Posterior cingulate gyrus (tissue), 11 donors: ENCODE data around the gene SPSB3.
A peak's percentile ranks its signal among the peaks of the same experiment; 100 is the strongest.

Experiments
- DNase-seq, 10 donors: peaks; one replicate each; pipeline versions ENCODE4 v3.0.0 to v3.0.0-alpha.2; 2020 to 2021; ENCODE audit warnings: mixed read lengths in 3 of 10
- intact Hi-C: fragments of 100-400 bp; cut with DNase I; formaldehyde crosslinking; loops from one replicate; pipeline ENCODE4 v1.15.1; 2023

SPSB3 gene

DNA sequence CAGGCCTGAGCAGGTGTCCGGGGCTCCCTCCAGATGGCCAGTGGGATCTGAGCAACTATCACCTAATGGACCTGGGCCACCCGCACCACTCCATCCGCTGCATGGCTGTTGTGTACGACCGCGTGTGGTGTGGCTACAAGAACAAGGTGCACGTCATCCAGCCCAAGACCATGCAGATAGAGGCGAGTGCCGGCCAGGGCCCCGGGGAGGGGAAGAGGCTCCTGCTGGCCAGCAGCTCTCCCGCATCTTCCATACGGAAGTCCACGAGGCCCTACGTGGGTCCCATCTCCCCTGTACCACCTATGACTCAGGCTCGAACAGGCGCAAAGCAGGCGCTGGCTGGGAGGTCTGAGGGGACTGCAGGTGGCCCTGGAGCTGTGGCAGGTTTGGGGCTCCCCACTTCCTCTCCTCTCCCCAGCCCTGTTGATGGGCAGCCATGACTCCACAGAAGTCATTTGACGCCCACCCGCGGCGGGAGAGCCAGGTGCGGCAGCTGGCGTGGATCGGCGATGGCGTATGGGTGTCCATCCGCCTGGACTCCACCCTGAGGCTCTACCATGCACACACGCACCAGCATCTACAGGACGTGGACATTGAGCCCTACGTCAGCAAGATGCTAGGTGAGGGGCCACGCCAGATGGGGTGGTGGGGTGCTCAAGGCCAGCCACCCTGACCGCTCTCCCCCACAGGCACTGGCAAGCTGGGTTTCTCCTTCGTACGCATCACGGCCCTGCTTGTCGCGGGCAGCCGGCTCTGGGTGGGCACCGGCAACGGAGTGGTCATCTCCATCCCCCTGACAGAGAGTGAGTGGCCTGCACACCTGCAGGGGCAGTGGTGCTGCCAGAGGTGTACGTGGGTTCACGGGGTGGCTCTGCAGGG lies 15.0 kb downstream of the SPSB3 start:
- DNase-seq, result no peak
- intact Hi-C loops, result no loop called here

DNA sequence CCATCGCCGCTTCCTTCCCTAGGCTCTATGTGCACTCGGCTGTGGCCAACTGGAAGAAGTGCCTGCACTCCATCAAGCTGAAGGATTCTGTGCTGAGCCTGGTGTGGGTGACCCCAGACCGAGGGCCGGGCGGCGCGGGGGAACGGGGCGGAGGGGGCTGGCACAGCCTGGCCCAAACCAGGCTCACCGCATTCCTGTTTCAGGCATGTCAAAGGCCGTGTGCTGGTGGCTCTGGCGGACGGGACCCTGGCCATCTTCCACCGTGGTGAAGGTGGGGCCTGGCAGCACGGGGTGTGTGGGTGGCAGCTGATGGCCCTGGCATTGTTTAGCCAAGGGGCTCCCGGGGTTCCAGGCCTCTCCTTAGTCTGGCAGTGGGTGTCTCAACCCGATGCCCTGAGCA lies 15.7 kb downstream of the SPSB3 start:
- intact Hi-C loops, result no loop called here
- DNase-seq, result no peak

DNA sequence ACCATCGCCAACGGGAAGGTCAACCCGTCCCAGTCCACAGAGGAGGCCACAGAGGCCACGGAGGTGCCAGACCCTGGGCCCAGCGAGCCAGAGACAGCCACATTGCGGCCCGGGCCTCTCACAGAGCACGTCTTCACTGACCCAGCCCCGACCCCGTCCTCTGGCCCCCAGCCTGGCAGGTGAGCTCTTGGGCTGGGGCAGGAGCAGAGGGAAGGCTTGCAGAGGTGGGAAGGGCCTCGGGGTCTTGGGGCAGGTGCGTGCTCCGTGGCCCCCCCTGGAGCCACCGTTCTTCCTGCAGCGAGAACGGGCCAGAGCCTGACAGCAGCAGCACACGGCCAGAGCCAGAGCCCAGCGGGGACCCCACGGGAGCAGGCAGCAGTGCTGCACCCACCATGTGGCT lies 16.1 kb downstream of the SPSB3 start:
- intact Hi-C loops, result no loop called here
- DNase-seq, result no peak

DNA sequence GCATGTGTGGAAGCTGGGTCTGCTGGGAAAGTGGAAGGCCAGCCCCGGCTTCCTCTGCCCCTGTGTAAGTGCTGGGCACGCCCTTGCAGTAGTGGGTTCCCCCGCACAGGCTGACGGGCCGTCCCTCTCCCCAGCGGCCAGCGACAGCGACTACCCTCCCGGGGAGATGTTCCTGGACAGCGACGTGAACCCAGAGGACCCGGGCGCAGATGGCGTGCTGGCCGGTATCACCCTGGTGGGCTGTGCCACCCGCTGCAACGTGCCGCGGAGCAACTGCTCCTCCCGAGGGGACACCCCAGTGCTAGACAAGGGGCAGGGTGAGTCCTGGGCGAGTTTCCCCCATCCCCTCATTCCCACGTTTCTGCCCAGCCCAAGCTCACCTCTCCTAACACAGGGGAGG lies 16.5 kb downstream of the SPSB3 start:
- no peak for DNase-seq
- intact Hi-C loops, result no loop called here

DNA sequence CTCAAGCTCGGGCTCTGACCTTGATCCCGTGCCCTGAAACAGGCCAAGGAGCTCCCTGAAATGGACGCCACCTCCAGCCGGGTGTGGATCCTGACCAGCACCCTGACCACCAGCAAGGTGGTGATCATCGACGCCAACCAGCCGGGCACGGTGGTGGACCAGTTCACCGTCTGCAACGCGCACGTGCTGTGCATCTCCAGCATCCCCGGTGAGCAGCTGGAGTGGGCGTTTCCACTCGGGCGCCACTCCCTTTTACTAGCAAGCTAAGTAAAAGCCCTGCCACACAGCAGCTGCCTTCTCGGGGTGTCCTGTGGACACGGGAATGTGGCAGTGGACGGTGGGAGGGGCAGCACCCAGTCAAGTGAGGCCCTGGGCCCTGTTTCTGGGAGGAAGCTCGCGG lies 17.4 kb downstream of the SPSB3 start:
- DNase-seq, result no peak
- intact Hi-C loops, result no loop called here

DNA sequence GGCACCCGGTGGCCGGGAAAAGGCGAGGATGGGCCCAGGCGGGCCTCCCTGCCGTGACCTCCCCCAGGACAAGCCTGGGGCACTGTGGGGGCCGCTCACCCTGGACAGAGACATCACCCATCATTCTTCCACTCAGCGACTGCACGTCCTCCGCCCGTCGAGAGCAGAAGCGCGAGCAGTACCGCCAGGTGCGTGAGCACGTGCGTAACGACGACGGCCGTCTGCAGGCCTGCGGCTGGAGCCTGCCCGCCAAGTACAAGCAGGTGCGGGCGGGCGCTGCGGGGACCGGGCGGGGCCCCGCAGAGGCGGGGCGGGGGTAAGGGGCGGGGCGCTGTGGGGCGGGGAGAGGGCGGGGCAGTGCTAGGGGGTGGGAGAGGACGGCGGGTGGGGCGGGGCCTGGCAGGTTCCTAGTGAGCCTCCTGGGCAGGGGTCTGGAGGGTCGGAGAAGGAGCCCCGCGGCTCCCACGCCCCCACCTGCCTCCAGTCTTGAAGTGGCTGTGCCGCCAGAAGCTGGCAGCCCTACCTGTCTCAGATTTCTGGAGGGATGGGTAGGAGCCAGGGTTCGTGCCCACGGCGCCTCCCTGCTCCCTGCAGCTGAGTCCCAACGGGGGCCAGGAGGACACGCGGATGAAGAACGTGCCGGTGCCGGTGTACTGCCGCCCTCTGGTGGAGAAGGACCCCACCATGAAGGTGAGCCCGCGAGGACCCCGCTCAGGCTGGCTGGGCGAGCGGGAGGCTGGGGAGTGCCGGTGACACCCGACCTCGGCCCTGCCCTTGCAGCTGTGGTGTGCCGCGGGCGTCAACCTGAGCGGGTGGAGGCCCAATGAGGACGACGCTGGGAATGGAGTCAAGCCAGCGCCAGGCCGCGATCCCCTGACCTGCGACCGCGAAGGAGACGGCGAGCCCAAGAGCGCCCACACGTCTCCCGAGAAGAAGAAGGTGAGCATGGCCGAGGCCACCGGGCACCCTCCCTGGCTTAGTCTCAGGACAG lies 18.6 kb downstream of the SPSB3 start:
- intact Hi-C loops, result no loop called here
- peak in 3 of 10 donors; percentile 44 to 86 (median 55) for DNase-seq

DNA sequence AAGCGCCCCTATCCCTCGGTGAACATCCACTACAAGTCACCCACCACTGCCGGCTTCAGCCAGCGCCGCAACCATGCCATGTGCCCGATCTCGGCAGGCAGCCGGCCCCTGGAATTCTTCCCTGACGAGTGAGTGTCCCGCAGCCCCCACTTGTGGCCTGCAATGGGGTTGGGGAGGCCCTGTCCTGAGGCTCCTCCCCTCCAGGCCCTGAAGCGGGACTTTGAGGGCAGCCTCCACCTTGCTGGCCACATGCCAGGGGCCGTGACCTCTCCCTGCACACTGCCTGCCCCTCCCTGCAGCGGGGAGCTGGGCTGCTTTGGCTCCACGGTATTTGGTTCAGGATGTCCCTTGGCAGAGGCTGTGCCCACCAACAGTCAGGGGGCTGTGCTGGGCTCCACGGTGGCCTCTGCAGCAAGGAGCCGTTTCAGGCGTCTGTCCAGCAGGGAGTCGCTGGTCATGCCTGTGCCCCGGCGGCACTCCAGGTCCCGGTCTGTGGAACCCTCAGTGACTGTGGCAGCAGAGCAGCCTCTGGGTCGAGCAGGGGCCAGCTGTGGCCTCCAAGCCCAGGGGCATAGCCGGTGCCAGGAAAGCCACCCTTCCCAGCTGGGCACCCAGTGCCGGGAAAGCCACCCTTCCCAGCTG lies 19.4 kb downstream of the SPSB3 start:
- intact Hi-C loops, result no loop called here

DNA sequence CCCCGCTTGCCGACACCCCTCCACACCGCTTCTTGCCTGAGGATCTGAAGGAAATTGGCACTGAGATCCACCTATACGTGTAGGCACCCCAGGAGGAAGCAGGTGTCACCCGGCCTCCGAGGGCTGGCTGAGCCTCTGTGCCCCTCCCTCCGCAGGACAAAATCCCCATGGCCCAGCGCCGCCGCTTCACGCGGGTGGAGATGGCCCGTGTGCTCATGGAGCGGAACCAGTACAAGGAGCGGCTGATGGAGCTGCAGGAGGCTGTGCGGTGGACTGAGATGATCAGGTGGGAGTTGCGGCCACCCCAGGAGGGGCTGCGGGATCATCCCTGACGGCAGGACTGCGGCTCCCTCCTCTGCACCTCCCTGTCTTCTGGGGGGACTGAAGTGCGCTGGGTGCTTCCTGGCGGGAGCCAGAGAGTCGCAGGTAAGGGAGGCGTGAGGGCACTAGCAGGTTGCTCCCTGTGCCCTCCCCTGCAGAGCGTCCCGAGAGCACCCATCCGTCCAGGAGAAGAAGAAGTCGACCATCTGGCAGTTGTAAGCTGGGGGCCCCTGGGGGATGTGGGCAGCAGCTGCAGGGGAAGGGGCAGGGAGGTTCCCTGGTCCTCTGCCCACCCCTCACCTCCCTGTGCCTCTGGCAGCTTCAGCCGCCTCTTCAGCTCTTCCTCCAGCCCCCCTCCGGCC lies 20.0 kb downstream of the SPSB3 start:
- intact Hi-C loops, result no loop called here
- DNase-seq, result no peak

More for the DNA sequence above, 19.4 kb downstream of the SPSB3 start:
- DNase-seq, result no peak

DNA sequence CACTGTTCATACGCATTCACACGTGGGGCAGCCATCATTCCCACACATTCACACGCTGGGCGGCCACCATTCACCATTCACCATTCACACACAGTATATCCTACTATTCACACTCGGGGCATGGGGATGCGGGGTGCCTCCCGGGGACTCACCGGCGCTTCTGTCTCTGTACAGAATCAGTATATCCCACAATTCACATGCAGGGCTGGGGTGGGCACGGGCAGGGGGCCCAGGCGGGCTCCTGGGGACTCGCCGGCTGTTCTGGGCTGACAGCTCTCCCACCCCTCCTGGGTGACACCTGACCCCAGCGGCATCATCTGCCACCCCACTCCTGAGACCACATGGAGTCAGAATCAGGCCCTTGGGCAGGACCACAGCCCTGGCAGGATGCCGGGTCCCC lies 20.6 kb downstream of the SPSB3 start:
- intact Hi-C loops, result no loop called here
- no peak for DNase-seq

DNA sequence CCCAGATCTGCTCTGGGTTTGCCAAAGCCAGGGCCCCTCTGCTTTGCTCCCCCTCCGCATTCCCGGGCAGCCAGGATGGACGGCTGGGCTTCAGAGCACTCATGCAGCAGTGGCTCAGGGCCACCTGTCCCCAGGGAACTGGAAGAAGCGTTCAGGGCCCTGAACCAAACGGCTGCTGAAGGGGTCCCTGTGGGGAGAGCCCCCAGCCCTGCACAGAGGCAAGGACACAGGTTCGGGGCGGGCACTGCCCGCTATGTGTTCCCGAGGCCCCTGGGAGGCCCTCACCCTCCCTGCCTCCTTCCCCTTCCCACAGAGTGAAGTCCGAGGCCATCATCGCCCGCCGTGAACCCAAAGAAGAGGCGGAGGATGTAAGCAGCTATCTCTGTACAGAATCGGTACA lies 21.5 kb downstream of the SPSB3 start:
- intact Hi-C loops, result no loop called here
- DNase-seq, result no peak

DNA sequence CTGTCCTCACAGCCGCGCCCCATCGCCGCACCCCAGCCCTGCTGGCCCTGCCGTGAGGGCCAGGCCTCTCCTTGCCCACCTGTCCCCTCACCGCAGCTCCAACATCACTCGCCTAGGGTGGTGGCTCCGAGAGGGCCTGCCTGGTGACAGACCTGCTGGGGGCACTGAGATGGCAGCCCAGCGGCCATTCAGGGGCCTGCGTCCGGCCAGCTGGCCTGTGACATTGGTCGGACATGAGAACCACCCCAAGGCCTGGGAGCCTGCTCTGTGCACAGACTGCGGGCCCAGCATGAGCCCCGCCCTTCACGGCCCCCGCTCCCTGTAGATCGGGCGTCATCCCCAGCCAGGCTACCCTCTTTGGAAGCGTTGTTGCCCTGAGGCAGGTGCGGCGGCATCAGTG lies 22.9 kb downstream of the SPSB3 start:
- DNase-seq, result peak in 1 of 10 donors; percentile 79
- intact Hi-C loops, result no loop called here

DNA sequence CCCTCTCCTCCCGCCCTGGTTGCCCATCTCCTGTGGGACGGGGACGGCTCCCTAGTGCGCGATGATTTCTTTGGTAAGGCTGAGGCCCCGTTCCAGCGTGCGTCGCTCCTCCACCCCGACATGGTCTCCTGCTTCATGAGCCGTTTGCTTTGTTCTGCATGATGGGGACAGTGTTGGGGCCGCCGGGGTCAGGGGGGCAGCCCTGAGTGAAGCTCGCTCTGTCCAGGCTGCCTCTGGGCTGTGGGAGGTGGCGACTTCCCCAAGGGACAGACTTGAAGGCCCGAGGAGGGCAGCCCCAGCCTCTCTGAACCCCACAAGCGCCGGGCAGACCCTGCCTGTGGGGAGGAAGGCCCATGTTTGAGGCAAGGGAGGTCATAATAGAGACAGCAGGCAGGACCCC lies 23.4 kb downstream of the SPSB3 start:
- intact Hi-C loops, result no loop called here
- DNase-seq, result no peak

DNA sequence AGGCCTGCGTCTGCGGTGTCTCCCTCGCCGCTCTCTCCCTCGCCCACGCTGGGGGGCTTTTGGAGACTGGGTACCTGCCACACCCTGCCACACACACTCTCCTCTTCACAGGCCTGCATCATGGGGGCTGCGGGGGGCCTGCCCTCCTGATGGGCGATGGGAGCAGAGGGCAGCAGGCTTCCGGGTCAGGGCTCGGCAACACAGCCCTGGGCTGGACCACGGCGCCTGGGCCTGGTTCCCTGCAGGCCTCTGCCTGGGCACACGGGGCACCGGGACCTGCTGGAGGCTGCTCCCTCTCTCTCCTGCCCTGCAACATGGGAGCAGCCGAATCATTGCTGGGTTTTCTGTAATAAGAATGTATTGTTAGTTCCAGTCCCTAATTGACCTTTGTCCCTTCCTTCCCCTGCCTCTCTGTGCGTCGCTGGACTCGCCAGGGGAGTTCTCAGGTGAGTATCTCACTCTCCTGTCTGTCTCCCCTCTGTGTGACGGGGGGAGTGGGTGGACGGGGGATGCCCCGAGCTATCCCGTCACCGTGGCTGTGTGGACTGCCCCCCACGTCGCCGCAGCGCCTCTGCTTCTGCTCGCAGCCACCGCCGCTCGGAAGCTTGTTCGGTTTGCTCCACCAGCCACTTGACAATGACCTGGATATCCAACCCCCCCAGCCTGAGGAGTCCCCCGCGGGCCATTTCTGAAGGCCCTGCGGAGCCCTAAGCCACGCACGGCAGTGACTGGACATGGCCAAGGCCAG lies 24.5 kb downstream of the SPSB3 start:
- no peak for DNase-seq
- intact Hi-C loops, result no loop called here

DNA sequence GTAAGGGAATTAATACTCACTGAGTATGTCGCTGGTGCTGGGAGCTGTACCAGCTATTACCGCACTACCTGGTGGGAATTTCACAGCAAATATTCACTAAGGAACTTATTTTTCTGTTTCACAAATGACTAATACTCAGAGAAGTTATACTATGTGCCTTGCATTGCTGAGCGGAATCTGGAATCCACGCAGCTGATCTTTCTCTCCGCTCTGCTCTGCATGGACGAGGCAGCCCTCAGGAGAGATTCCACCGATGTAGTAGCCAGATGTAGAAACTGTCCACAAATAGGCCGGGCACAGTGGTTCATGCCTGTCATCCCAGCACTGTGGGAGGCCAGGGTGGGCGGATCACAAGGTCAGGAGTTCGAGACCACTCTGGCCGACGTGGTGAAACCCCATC lies 28.2 kb downstream of the SPSB3 start:
- intact Hi-C loops, result no loop called here
- DNase-seq, result no peak

DNA sequence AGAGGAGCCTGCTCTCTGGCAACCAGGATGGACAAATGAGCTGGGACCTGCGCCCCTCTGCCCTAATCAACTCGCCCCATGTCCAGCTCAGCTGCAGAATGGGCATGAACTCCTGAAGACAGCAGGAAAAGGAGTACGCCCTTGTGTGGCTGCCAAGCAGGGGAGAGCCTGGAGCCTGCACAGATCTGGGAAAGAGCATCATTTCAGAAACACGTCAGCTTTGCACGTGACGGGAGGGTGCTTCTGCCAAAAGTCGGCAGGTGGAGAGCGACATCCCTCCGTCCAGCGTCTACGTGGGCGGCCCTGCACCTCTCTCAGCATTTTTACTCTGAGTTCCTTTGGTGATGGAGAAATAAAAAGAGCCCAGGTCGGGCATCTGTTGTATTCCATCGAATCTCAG lies 29.5 kb downstream of the SPSB3 start:
- DNase-seq, result peak in 2 of 10 donors; percentile 30 to 84
- intact Hi-C loops, result no loop called here

DNA sequence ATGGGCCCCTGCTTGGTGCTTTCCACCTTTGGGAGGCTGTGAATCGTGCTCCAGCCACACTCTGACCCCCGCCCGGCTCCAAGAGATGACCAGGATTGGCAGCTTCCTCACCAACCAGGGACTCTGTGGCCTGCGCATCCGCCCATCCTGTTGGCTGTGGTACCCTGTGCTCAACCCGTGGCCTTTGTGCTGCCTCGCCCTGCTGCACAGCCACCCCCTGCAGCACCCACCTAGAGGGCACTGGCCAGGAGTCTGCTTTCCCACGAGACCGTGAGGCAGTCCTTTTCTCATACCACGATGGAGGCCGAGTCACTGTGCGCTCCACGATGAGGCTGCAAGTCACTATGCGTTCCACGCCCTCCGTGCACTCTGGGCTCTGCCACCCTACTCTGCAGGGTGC lies 30.4 kb downstream of the SPSB3 start:
- intact Hi-C loops, result no loop called here
- no peak for DNase-seq

DNA sequence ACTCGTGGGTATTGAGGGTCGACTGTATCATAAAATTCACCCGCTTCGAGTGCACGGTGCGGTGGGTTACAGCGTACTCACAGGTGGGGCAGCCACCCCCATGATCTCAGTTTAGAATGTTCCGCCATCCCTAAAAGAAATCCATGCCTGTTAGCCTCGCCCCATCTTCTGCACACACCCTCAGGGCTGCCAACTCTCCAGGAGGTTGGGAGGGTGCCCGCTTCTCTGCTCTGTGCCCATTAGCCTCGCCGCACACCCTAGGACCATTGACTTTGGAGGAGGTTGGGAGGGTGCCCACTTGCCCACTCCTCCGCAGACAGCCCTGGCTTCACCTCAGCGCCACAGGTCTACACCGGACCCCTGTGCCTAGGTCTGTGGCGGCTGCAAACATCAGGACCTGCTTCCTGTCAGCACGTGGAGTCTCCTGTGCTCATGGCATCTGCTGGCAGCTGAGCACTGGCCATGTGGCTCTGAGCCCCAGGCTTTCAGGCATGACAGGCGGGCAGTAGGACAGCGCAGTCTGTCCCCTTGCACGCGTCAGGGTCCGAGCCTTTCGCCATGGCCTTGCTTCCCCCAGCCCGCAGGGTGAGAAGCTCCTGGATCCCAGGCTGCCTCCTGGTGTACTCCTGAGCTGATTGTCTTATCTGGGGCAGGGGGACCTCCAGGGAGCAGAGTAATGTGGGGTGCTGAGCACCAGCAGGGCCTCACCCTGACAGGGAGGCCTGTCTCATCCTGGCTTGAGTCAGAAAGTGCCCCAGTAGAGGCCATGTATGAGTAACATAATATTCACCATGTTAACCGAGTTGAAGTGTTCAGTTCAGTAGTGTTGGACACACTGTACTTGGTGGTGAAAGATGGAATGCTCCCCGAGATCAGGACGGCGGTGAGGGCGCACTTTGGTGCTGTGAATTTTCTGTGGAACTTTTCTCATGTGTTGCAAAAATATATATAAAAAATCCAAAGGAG lies 32.9 kb downstream of the SPSB3 start:
- intact Hi-C loops, result no loop called here
- peak in 1 of 10 donors; percentile 71 for DNase-seq

DNA sequence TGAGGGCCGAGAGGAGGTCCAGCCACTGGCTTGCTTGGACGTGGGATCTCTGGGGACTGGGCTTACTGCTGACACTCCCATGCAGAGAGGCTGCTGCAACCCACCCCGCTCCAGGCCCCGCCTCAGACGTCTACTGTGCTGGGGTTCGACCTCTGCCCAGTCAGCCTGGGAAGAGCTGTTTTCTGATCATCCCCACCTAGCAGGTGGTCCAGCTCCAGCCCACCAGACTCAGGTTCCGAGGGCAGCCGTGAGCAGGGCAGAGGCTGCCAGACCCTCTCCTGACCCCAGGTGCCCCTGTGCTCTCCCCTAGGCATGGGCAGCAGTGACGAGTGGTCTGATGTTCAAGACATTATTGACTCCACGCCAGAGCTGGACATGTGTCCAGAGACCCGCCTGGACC lies 34.4 kb downstream of the SPSB3 start:
- DNase-seq, result peak in 1 of 10 donors; percentile 67
- intact Hi-C loops, result no loop called here
